Right lobe of liver (tissue), 6 donors: ENCODE data around the gene EMC9. TPM values are rescaled to one million over a fixed set of nuclear protein-coding genes. Genes with fewer than 3 reads are reported as not detected.
A peak's percentile ranks its signal among the peaks of the same experiment; 100 is the strongest.

Experiments used
- ATAC-seq, 4 donors: fragments of 200-7000 bp; cut with Tn5 transposase; one replicate each; pipeline ENCODE4 v1.9.1; 2020; ENCODE audit warnings: mild to moderate bottlenecking in 4 of 4, moderate library complexity in 4 of 4
- DNase-seq, 3 donors: peaks; one replicate each; pipeline ENCODE4 v3.0.0-alpha.2; 2020
- H3K27ac ChIP-seq, 3 donors: fragments of 200-600 bp; one replicate each; pipeline ENCODE4 v1.8.0; 2022
- H3K27me3 ChIP-seq, 2 donors: fragments of 200-600 bp; one replicate each; pipeline ENCODE4 v1.8.0; 2022
- H3K36me3 ChIP-seq, 4 donors: fragments of 200-600 bp; sonication (generic) in 1 of 4; one replicate each; pipeline versions ENCODE4 v1.5.1 to v1.8.0; 2017 to 2022; ENCODE audit warnings: control low read depth in 1 of 4
- H3K4me1 ChIP-seq, 4 donors: fragments of 200-600 bp; sonication (generic) in 1 of 4; one replicate each; pipeline versions ENCODE4 v1.5.1 to v1.8.0; 2017 to 2022; ENCODE audit warnings: control low read depth in 1 of 4
- H3K4me3 ChIP-seq, 3 donors: fragments of 200-600 bp; one replicate each; pipeline ENCODE4 v1.8.0; 2022
- H3K9me3 ChIP-seq, 4 donors: fragments of 200-600 bp; sonication (generic) in 1 of 4; one replicate each; pipeline versions ENCODE4 v1.5.1 to v1.8.0; 2017 to 2022; ENCODE audit warnings: control low read depth in 1 of 4
- CTCF ChIP-seq, 4 donors: fragments of 200-600 bp in 3 of 4; fragments of 450-650 bp in 1 of 4; IDR thresholded peaks; one replicate each; pipeline versions ENCODE4 v1.5.1 to v1.8.0; 2016 to 2022; ENCODE audit warnings: antibody characterized with exemption in 4 of 4, mild to moderate bottlenecking in 2 of 4
- POLR2A ChIP-seq: fragments of 450-650 bp; IDR thresholded peaks from one replicate; pipeline ENCODE4 v1.6.1; 2017; ENCODE audit warnings: antibody characterized with exemption, mild to moderate bottlenecking
- WGBS: methylation state at CpG from one replicate; pipeline ENCODE4 v1.1.6; 2018; ENCODE audit warnings: low coverage, low lambda C conversion rate; ENCODE audit not compliant: insufficient coverage; ENCODE audit errors: missing lambda C conversion rate; 5-methylcytosine and 5-hydroxymethylcytosine counted together
- intact Hi-C, 2 donors: fragments of 100-400 bp; cut with DNase I; formaldehyde crosslinking; loops; one replicate each; pipeline versions ENCODE4 v1.11.2 to v1.14.1; 2022
- total RNA-seq, 6 experiments: library from RNA; depleted of rRNA in 2 of 6; stranded (reverse); fragments of >200 nt in 2 of 6; fragmentation: NEBNext Ultra II Directional in 3 of 6; extraction: Animal tissue kit (Norgen Biotek cat#: 25700) in 3 of 6; gene quantifications; one replicate each; pipeline versions ENCODE4 v1.1.0 to v1.2.4, GENCODE V29; 2016 to 2023
- donor health status: DM: no; HTN: yes; CAD: no.
- donor health status: DM: no; HTN: no; CAD: no.
- donor health status: DM: no; HTN: no; CAD: no.
- donor health status: DM: no; HTN: yes; CAD: no.
- donor health status: DM: no; HTN: yes; CAD: no.

Gene EMC9
- total RNA-seq, 6 experiments from 2014 or later: 10.2 to 21.4 (median 11.9) TPM

- no peak for ATAC-seq
- no peak for DNase-seq
These were observed 13.7 kb downstream of the EMC9 start for GRCh38 chr14:24127673-24128072.

GRCh38 chr14:24126939-24127338 lies 14.5 kb downstream of the EMC9 start:
- intact Hi-C loops: no loop called here
- TF ChIP-seq POLR2A (no peak), CTCF (IDR thresholded peaks at IDR 0.05) (no peak)
- Histone ChIP-seq H3K4me3 (no peak overlapping the region), H3K27me3 (no peaks in the 10 kb centered on the region), H3K4me1 (peaks cover 0 to 24% (median 10%) of the 10 kb centered on the region in 4 donors), H3K36me3 (peaks cover 0 to 24% (median 6%) of the 10 kb centered on the region in 4 donors), H3K9me3 (no peaks in the 10 kb centered on the region), H3K27ac (no peak overlapping the region)
- ATAC-seq (no peak), DNase-seq (no peak)

More at GRCh38 chr14:24127673-24128072, 13.7 kb downstream of the EMC9 start:
- Histone ChIP-seq H3K27ac (no peak overlapping the region), H3K36me3 (peaks cover 0 to 17% (median 4%) of the 10 kb centered on the region in 4 donors), H3K4me3 (no peak overlapping the region), H3K27me3 (no peaks in the 10 kb centered on the region), H3K4me1 (peaks cover 0 to 31% (median 14%) of the 10 kb centered on the region in 4 donors), H3K9me3 (no peaks in the 10 kb centered on the region)
- no peak for TF ChIP-seq POLR2A
- TF ChIP-seq CTCF (IDR thresholded peaks at IDR 0.05): no peak
- intact Hi-C loops: no loop called here
- WGBS: 94% methylated on average over 2 of the region's 2 CpGs

GRCh38 chr14:24123424-24124417 lies 17.7 kb downstream of the EMC9 start:
- peak in 2 of 4 donors; percentile 15 to 22 for ATAC-seq
- Histone ChIP-seq H3K36me3 (peaks cover 3 to 57% (median 23%) of the 10 kb centered on the region in 4 donors), H3K4me3 (no peak overlapping the region), H3K27ac (no peak overlapping the region), H3K27me3 (no peaks in the 10 kb centered on the region), H3K9me3 (no peaks in the 10 kb centered on the region), H3K4me1 (no peaks in the 10 kb centered on the region)
- intact Hi-C loops: no loop called here
- DNase-seq: no peak
- no peak for TF ChIP-seq CTCF (IDR thresholded peaks at IDR 0.05)
- WGBS: 84% methylated on average over 4 of the region's 9 CpGs

GRCh38 chr14:24122898-24123297 lies 18.5 kb downstream of the EMC9 start:
- H3K27me3 ChIP-seq: no peaks in the 10 kb centered on the region
- no peak overlapping the region for H3K4me3 ChIP-seq
- H3K4me1 ChIP-seq: no peaks in the 10 kb centered on the region
- no peaks in the 10 kb centered on the region for H3K9me3 ChIP-seq
- intact Hi-C loops: no loop called here
- peak in 1 of 4 donors; percentile 7 for ATAC-seq
- no peak for DNase-seq
- no peak overlapping the region for H3K27ac ChIP-seq
- H3K36me3 ChIP-seq: peaks cover 3 to 65% (median 27%) of the 10 kb centered on the region in 4 donors
- TF ChIP-seq CTCF (IDR thresholded peaks at IDR 0.05) (no peak), POLR2A (no peak)
- WGBS: 83% methylated on average over 1 of the region's 8 CpGs
